Measurements from ENCODE around the gene FGD2. TPM values are rescaled to one million over a fixed set of nuclear protein-coding genes. Genes with fewer than 3 reads are reported as not detected.

Gene FGD2
- total RNA-seq, 1 donor from 2014 or later: not detected

DNA sequence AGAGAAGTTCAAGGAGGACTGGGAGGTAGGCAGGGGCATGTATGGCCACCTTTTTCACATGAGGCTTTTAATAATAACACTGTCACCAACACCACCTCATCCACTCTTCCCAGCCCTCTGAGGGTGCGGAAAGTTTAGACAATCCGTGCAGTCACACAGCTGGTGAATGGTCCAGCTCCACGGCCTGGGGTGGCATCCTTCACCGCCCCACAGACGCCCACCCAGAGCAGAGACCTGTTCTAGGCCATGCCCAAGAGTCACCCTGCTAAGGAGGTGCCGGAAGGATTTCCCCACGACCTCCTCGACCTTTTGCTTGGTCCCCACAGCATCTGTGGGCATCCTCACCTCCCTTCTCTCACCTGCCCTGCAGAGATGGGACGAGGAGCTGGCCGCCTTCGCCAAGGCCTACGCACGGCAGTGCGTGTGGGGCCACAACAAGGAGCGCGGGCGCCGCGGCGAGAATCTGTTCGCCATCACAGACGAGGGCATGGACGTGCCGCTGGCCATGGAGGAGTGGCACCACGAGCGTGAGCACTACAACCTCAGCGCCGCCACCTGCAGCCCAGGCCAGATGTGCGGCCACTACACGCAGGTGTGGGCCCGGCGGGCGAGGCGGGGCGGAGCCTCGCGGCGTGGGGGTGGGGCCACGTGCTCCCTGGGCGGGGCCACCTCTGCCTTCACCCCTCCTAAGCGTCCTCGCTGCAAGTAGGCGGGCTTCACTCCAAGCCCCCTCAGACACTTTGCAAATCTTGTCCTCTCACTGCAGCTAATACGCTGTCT, 46.5 kb upstream of the FGD2 start:
- TF ChIP-seq, protein P1, sequence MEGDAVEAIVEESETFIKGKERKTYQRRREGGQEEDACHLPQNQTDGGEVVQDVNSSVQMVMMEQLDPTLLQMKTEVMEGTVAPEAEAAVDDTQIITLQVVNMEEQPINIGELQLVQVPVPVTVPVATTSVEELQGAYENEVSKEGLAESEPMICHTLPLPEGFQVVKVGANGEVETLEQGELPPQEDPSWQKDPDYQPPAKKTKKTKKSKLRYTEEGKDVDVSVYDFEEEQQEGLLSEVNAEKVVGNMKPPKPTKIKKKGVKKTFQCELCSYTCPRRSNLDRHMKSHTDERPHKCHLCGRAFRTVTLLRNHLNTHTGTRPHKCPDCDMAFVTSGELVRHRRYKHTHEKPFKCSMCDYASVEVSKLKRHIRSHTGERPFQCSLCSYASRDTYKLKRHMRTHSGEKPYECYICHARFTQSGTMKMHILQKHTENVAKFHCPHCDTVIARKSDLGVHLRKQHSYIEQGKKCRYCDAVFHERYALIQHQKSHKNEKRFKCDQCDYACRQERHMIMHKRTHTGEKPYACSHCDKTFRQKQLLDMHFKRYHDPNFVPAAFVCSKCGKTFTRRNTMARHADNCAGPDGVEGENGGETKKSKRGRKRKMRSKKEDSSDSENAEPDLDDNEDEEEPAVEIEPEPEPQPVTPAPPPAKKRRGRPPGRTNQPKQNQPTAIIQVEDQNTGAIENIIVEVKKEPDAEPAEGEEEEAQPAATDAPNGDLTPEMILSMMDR (IDR thresholded peaks at IDR 0.05; ENCODE audit: partially characterized antibody, unreplicated experiment): no peak
- Mint-ChIP-seq H3K27ac (ENCODE audit: unreplicated experiment) (no peak overlapping the region), H3K4me1 (ENCODE audit: low read depth, unreplicated experiment) (no peaks in the 10 kb centered on the region), H3K4me3 (ENCODE audit: unreplicated experiment) (no peak overlapping the region), H3K36me3 (ENCODE audit: unreplicated experiment) (no peaks in the 10 kb centered on the region), H3K27me3 (ENCODE audit: unreplicated experiment) (peaks cover 3% of the 10 kb centered on the region), H3K9me3 (ENCODE audit: unreplicated experiment) (peaks cover 5% of the 10 kb centered on the region)
- no peak for DNase-seq

DNA sequence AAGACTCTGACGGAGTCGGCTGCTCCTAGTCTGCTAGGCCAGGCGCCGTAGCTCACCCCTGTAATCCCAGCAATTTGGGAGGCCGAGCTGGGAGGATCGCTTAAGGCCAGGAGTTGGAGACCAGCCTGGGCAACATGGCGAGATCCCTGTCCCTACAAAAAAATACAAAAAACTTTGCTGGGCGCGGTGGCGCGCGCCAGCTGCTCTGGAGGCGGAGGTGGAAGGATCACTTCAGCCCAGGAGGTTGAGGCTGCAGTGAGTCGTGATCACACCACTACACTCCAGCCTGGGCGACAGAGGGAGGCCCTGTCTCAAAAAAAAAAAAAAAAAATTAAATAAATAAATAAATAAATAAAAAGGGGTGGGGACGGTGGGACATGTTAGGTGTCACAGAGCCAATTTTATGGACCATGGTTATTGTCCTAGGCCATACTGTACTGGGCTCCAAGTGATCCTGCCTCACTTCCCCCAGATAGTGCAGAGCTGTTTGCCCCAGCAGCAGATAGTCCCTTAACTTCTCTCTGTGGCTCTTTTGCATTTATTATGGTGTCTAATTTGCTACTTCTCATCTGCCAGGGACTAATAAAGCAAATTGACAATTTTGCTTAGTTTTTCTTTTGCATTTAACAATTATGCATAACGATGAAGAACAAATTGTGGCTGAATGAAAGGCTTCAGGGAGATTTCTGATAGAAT, 45.8 kb upstream of the FGD2 start:
- Mint-ChIP-seq H3K4me1 (ENCODE audit: low read depth, unreplicated experiment) (no peaks in the 10 kb centered on the region), H3K4me3 (ENCODE audit: unreplicated experiment) (no peak overlapping the region), H3K9me3 (ENCODE audit: unreplicated experiment) (peaks cover 5% of the 10 kb centered on the region), H3K27me3 (ENCODE audit: unreplicated experiment) (peaks cover 3% of the 10 kb centered on the region), H3K27ac (ENCODE audit: unreplicated experiment) (no peak overlapping the region), H3K36me3 (ENCODE audit: unreplicated experiment) (no peaks in the 10 kb centered on the region)
- no peak for DNase-seq
- TF ChIP-seq, protein P1 (IDR thresholded peaks at IDR 0.05; ENCODE audit: partially characterized antibody, unreplicated experiment): no peak

DNA sequence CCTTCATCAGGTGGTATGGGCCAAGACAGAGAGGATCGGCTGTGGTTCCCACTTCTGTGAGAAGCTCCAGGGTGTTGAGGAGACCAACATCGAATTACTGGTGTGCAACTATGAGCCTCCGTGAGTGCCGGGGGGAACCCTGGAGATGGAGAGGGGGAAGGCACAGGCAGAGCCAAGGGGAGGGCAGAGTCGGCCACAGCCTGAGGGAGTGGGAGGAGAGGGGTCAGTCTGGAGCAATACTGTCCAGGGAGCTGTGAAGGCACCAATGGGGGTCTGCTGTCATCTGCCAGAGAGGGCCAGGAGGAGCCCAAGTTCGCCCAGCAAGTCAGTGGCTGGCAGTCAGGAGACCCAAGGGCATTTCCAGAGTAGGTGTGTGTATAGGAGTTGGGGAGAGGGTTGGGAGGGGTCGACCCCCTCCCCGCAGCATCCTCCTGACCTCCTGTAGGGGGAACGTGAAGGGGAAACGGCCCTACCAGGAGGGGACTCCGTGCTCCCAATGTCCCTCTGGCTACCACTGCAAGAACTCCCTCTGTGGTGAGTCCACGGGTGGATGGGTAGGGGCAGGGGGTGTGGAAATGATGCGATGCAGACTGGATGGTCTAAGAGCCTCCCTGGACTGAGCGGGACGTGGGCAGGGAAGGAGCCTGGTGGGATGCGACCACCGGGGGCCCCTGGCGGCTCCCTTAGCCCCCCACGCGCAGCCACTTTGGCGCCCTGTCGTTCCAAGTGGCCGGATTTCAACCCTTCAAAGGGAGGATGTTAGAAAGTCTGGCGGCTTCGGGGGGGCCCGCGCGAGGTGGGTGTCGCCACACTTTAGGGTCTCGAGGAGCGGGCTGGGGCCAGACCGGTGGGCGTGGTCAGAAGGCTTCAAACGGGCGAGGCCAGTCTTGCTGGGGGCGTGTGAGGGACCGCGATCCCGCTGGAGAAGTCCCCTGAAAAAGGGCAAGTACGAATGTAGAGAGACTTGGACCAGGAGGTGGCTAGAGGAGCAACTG, 43.7 kb upstream of the FGD2 start:
- no peak for DNase-seq
- Mint-ChIP-seq H3K9me3 (ENCODE audit: unreplicated experiment) (peaks cover 5% of the 10 kb centered on the region), H3K27me3 (ENCODE audit: unreplicated experiment) (peaks cover 3% of the 10 kb centered on the region), H3K36me3 (ENCODE audit: unreplicated experiment) (no peaks in the 10 kb centered on the region), H3K27ac (ENCODE audit: unreplicated experiment) (no peak overlapping the region), H3K4me1 (ENCODE audit: low read depth, unreplicated experiment) (no peaks in the 10 kb centered on the region), H3K4me3 (ENCODE audit: unreplicated experiment) (no peak overlapping the region)
- TF ChIP-seq, protein P1 (IDR thresholded peaks at IDR 0.05; ENCODE audit: partially characterized antibody, unreplicated experiment): no peak

DNA sequence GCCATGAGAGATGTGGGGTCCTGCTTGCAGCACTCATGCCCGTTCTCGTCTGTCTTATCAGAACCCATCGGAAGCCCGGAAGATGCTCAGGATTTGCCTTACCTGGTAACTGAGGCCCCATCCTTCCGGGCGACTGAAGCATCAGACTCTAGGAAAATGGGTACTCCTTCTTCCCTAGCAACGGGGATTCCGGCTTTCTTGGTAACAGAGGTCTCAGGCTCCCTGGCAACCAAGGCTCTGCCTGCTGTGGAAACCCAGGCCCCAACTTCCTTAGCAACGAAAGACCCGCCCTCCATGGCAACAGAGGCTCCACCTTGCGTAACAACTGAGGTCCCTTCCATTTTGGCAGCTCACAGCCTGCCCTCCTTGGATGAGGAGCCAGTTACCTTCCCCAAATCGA, 42.6 kb upstream of the FGD2 start:
- peak; percentile 55 for DNase-seq
- Mint-ChIP-seq H3K4me3 (ENCODE audit: unreplicated experiment) (no peak overlapping the region), H3K36me3 (ENCODE audit: unreplicated experiment) (no peaks in the 10 kb centered on the region), H3K27me3 (ENCODE audit: unreplicated experiment) (peaks cover 3% of the 10 kb centered on the region), H3K9me3 (ENCODE audit: unreplicated experiment) (peaks cover 6% of the 10 kb centered on the region), H3K27ac (ENCODE audit: unreplicated experiment) (no peak overlapping the region), H3K4me1 (ENCODE audit: low read depth, unreplicated experiment) (no peaks in the 10 kb centered on the region)
- TF ChIP-seq, protein P1 (IDR thresholded peaks at IDR 0.05; ENCODE audit: partially characterized antibody, unreplicated experiment): no peak

All from glutamatergic neuron (in vitro differentiated cells).